Upper lobe of left lung (tissue), 4 donors: Measurements from ENCODE around the gene ADGRL1.

ENCODE experiments used
- CTCF ChIP-seq, 6 experiments: fragments of 450-650 bp in 4 of 6; fragments of 200-600 bp in 2 of 6; sonication (generic) in 2 of 6; IDR thresholded peaks; one replicate each; pipeline ENCODE4 v1.5.1; 2016 to 2019; ENCODE audit warnings: antibody characterized with exemption in 6 of 6
- POLR2A ChIP-seq, 4 donors: fragments of 450-650 bp; IDR thresholded peaks; one replicate each; pipeline ENCODE4 v1.5.1; 2016 to 2017; ENCODE audit warnings: antibody characterized with exemption in 4 of 4, mild to moderate bottlenecking in 2 of 4

GRCh38 chr19:14114439-14114838, 91.5 kb downstream of the ADGRL1 start:
- TF ChIP-seq POLR2A (IDR thresholded peaks at IDR 0.05) (no peak), CTCF (IDR thresholded peaks at IDR 0.05) (no peak)
